GM03348 (cell line): ENCODE data around the gene SMIM36.
"Not testable (repeated sequence)": the region's sequence is repeated elsewhere in the genome, so short reads cannot be mapped to it uniquely, and the experiment has no call there.

Experiments used
- DNase-seq: peaks from one replicate; pipeline ENCODE4 v3.0.0; 2012; ENCODE audit warnings: low spot score

SMIM36 gene

GRCh38 chr17:55510986-55511721 is at the start of gene SMIM36:
SMIM36 (minus strand) TSS chr17:55511452.
- DNase-seq: no peak

GRCh38 chr17:55555772-55556171 is 44.5 kb upstream of the SMIM36 start:
- no peak for DNase-seq

GRCh38 chr17:55549140-55549539 is 37.9 kb upstream of the SMIM36 start:
- DNase-seq: no peak

GRCh38 chr17:55546991-55547664 is 35.9 kb upstream of the SMIM36 start:
- peak; percentile 12 for DNase-seq

GRCh38 chr17:55546481-55546880 is 35.2 kb upstream of the SMIM36 start:
- DNase-seq: no peak

- DNase-seq: no peak
These were observed 34.6 kb upstream of the SMIM36 start for GRCh38 chr17:55545806-55546205.

GRCh38 chr17:55543709-55544108 is 32.5 kb upstream of the SMIM36 start:
- DNase-seq: no peak

GRCh38 chr17:55540414-55541091 is 29.3 kb upstream of the SMIM36 start:
- peak; percentile 19 for DNase-seq

- DNase-seq: no peak
These were observed 25.0 kb upstream of the SMIM36 start for GRCh38 chr17:55536205-55536604.

GRCh38 chr17:55533608-55534007 is 22.4 kb upstream of the SMIM36 start:
- DNase-seq: no peak

GRCh38 chr17:55532670-55533069 is 21.4 kb upstream of the SMIM36 start:
- no peak for DNase-seq

GRCh38 chr17:55531053-55531728 is 19.9 kb upstream of the SMIM36 start:
- no peak for DNase-seq

- no peak for DNase-seq
These were observed 18.8 kb upstream of the SMIM36 start for GRCh38 chr17:55530064-55530463.

- DNase-seq: peak; percentile 47
These were observed 16.4 kb upstream of the SMIM36 start for GRCh38 chr17:55527540-55528118.

GRCh38 chr17:55524440-55525220 is 13.4 kb upstream of the SMIM36 start:
- DNase-seq: no peak

GRCh38 chr17:55523032-55523431 is 11.8 kb upstream of the SMIM36 start:
- DNase-seq: not testable (repeated sequence)

- DNase-seq: no peak
These were observed 9.9 kb upstream of the SMIM36 start for GRCh38 chr17:55521186-55521585.

GRCh38 chr17:55520402-55520801 is 9.2 kb upstream of the SMIM36 start:
- DNase-seq: no peak

- DNase-seq: no peak
These were observed 7.3 kb upstream of the SMIM36 start for GRCh38 chr17:55518510-55518909.

- DNase-seq: peak; percentile 50
These were observed 2.8 kb upstream of the SMIM36 start for GRCh38 chr17:55513885-55514590.

GRCh38 chr17:55507669-55508068 is 3.6 kb downstream of the SMIM36 start:
- DNase-seq: not testable (repeated sequence)
